DMS114 treated with DMSO at 0.1 percent for 48 hours (cell line): Measurements from ENCODE around the gene CCNG1.
"Not testable (repeated sequence)": the region's sequence is repeated elsewhere in the genome, so short reads cannot be mapped to it uniquely, and the experiment has no call there.

Experiments used
- DNase-seq: peaks from one replicate; lab custom pipeline; 2025; ENCODE audit not compliant: unreplicated experiment; lab: John Stamatoyannopoulos, UW

Gene CCNG1, protein sequence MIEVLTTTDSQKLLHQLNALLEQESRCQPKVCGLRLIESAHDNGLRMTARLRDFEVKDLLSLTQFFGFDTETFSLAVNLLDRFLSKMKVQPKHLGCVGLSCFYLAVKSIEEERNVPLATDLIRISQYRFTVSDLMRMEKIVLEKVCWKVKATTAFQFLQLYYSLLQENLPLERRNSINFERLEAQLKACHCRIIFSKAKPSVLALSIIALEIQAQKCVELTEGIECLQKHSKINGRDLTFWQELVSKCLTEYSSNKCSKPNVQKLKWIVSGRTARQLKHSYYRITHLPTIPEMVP

DNA sequence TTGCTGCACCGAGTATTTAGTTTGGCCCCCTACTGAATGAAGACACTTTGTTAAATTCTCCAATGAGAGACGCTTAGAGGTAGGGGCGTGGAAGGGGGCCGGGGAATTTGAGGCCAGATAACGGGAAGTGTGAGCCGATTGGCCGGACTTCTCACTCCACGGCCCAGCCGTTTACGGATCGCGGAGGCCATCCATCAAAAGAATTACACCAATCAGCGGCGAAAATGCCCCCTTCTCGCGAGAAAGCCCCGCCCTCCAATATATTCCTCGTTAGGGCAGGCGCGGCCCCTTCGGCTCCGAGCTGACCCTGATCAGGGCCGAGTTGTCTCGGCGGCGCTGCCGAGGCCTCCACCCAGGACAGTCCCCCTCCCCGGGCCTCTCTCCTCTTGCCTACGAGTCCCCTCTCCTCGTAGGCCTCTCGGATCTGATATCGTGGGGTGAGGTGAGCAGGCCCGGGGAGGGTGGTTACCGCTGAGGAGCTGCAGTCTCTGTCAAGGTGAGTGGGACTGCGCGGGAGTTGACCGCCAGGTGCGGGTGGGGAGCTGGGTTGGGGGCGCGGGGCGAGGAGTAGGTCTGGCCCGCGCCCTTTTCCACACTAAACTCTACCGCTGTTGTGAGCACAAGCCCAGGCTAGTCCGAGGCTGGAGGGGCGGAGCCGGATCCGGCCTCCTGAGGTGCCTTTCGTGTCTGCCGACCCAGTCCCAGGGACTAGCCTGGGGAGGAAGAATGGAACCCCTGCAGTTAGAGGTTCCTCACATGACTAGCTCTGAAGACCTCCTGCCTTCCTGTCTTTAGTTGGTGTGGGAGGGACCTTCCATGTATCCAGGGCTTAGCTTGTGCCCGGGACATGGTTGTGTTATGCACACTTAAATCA, at the start of gene CCNG1:
TSS of gene CCNG1 (plus strand) at position 287 of the 874 bp plus-strand sequence. CDS start 1,662 bp downstream, outside the sequence.
- peak; percentile 96 for DNase-seq

GRCh38 chr5:163395792-163396191, 41.6 kb upstream of the CCNG1 start:
- no peak for DNase-seq

- not testable (repeated sequence) for DNase-seq
Measured at GRCh38 chr5:163396818-163397340, 40.5 kb upstream of the CCNG1 start.

DNA sequence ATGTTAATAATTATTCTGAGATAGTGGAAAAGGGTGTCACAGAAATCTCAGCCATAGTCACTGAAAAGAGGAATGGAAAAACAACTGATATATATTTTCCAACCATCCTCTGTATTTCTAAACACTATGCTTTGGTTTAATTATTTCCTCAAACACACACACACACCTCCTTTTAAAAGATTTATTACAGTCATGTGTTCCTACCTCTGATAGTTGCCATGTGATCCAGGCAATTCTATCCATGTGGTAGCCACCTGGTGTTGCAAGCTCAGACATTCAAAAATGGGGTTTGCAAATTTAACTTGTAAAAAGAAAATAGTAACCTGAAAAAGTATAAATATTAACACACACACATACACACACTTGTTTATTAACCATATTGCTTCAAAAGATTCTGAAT, 40.0 kb upstream of the CCNG1 start:
- DNase-seq = no peak

DNA sequence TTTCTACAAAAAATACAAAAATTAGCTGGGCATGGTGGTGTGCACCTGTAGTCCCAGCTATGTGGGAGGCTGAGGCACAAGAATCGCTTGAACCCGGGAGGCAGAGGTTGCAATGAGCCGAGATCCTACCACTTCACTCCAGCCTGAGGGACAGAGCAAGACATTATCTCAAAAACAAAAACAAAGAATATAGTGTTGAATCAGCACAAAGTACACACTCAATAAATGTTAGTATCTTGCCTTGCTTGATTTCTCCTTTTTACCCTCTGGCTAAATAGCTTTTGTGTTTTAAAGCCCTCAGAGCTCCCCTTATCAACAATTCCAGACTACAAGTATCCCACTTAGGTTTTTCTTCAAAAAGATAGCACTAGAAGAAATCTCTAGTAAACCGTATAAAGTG, 37.5 kb upstream of the CCNG1 start:
- no peak for DNase-seq

- DNase-seq = no peak
Measured at GRCh38 chr5:163401271-163401670, 36.1 kb upstream of the CCNG1 start.

- DNase-seq = no peak
Measured at GRCh38 chr5:163402007-163402406, 35.4 kb upstream of the CCNG1 start.

DNA sequence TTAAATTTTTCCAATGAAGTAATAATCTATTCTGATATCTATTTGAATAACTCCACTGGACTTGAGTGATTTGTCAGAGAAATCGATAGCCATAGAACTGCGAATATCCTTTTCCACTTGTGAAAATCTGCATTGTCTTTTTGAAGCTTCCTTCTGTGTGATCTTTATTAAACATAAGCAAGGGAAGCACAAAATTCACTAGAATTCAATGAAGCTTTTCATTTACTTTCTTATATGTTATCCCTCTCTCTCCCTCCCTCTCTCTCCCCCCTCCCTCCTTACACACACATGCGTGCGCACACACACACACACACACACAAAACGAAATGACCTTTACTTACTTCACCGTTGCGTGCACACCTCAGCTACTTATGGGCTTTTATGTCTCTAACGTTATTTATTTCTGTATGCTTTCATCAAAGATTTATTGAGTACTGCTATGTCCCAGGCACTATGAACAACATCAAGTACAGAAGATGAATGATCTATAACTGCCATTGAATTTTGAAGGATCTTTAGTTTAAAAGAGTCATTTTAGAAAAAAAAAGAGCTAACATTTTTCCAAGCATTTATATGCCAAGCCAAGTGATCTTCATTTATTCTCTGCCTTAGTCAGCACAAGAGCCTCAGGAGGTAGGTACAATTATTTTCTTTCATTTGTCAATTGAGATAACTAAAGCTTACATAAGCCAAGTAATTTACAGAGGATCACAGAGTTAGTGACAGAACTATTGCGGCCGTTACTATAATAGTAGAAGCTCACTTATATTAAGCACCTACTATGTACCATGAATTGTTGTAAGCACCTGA, 32.8 kb upstream of the CCNG1 start:
- DNase-seq = no peak

DNA sequence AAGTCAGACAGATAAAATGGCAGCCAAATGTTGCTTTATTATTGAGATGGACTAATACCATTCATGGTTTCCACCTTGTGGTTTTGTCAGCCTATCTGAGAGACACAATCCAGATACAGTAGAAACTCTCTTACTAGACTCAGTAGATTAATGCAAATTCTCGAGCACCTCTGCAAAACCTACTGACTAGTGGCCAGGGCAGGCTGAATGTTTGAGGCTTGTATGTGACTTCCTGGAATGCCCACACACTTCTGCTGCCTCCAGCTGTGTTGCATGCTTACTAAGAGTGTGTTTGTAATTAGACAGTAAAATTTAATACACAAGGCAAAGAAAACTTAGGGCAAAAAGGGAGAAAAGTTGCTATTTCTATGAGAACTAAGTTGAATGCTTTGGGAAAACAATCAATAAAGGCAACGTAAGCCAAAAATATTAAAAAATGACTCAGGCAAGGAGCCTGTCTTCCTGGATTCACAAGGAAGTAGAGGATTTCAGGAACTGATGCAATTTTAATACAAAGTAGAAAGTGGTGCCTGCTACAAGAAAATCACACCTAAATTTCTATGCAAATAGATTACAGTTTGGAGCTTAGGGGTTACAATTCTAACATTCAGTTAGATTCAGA, 30.2 kb upstream of the CCNG1 start:
- DNase-seq = no peak

DNA sequence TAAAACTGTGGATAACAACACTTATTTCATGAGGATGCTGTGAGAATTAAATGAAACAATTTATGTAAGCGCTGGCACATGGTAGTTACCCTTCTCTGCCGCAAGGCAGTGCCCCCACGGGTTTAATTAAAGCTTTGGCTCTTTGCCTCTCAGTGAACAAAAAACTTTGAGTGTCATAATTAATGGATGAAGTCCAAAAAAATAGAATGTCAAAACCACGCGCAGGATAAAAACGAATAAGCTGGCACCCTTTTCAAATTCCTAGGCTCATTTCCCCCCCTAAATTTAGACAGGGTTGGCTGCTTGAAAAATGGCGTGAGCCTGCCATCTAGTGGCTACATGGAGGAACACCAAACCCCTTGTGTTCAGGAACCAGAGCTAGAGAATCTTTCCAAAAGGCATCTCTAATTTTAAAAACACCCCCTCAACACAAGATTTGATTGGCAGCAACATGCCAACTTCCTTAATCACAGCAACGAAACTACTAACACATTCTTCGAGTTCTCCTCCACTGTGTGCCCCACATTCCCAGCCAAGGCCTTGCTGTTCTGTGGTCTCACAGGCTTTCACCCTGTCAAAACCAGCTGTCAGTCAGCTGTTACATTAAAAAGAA, 29.0 kb upstream of the CCNG1 start:
- peak; percentile 75 for DNase-seq

GRCh38 chr5:163409384-163409783, 28.0 kb upstream of the CCNG1 start:
- DNase-seq = no peak

GRCh38 chr5:163410505-163410904, 26.9 kb upstream of the CCNG1 start:
- DNase-seq = no peak

DNA sequence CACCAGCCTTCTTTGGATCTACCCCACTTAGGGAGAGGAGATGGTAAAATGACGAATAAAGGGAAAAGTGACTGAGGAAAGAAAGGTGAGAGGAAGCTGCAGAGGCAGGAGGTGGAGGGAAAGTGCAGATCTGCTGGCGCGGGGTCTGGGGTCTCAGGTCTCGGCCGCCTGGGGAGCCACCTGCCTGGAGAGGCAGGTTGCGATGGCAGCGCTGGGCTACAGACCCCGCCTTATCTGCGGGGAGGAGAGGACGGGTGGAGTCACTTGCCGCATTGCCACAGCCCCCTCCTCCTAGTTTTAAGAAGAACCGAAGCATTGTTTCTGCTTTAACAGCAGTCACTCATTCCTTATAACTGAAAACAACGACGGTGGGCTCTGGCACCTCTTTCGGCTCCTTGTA, 21.7 kb upstream of the CCNG1 start:
- not testable (repeated sequence) for DNase-seq

- DNase-seq = no peak
Measured at GRCh38 chr5:163424836-163425235, 12.6 kb upstream of the CCNG1 start.

- DNase-seq = not testable (repeated sequence)
Measured at GRCh38 chr5:163426128-163426527, 11.3 kb upstream of the CCNG1 start.

GRCh38 chr5:163432544-163432943, 4.9 kb upstream of the CCNG1 start:
- no peak for DNase-seq

DNA sequence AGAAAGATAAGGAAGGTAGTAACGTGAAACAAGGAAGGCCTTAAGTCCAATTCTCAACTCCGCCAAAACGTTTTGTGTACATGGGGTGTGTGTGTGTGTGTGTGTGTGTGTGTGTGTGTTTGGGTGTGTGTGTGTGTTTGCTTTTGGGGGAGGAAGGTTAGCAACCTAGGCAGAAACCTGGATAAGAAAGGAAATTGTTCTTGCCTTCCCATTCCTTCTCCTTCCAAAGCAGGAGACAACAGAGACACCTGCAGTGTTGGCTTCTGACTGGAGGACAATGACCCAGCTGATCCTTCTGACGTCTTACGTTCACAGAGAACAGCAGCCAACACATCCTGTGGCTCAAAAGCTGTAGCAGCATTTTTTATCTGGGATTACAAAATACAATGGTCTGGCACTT, 4.1 kb upstream of the CCNG1 start:
- DNase-seq = no peak

DNA sequence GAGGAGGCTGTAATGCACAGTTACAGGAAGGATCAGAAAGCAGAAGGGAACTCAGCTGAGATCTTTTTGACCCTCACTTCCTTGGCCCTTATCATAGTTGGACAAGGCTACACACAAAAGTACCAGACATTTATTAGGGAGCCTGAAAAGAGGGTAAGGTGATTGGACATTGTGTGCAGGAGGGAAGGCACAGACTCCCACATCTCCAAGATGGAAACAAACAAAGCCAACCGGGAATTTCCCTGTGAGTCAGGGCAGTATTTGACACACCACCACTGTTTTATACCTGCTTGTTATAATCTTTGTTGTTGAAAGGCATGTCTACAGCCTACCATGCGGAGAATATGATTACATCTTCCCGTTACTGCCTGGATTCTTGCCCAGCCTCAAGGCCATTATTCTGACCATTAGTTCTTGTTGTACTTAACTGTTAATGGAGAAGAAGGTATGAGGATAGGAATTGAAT, 3.0 kb upstream of the CCNG1 start:
- no peak for DNase-seq

DNA sequence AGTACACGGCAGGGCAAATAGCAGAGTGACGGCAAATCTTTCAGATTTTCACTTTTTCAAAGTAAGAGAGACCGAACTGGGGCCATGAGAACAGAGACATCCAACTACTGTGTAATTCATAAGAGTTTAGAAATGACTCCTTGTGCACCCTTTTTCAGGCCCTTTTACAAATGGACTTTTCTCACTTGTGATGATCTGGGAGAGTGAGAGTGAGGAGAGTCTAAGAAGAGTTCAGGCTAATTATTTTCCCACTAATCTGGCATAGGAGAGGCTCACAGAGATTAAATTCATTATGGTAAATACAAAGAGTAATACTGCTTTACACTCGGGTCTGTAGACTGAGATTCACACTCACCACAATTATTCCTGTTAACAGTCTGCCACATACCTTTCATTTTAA, 880 bp upstream of the CCNG1 start:
- no peak for DNase-seq

DNA sequence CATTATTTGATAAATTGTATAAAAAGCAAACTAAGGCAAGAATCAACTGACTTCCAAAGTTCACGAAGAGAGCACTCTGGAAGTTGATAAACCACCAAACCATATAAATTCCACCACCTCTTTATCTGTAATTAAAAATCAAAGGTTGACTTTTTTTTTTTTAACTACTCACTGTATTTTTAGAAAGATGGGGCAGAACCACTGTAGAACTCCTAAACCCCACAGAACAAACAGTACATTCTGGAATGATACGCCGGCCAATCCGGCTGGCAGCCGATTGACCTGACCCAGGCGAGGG, 435 bp upstream of the CCNG1 start:
- no peak for DNase-seq

DNA sequence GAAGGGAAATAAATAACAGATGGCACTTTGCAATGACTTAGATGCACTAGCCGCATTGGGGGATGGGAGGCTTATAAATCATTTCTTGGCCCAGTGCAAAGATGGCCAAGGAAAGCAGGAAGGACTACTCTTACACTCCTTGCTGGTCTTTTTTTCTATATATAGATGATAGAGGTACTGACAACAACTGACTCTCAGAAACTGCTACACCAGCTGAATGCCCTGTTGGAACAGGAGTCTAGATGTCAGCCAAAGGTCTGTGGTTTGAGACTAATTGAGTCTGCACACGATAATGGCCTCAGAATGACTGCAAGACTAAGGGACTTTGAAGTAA, 1.7 kb downstream of the CCNG1 start:
- DNase-seq = no peak
